ENCODE data around the gene LSP1. TPM values are rescaled to one million over a fixed set of nuclear protein-coding genes. Genes with fewer than 3 reads are reported as not detected.

LSP1 gene
- total and polyA plus RNA-seq, 2 of the 8 experiments (the other 6 are each of a cell fraction or from before 2014, with no cell fraction given): 0.03 TPM; not detected in 1

- H2BK20ac ChIP-seq (ENCODE audit: low read length): no peak overlapping the region
- H3K36me3 ChIP-seq (ENCODE audit: control insufficient read depth in 2 of 4, insufficient read depth in 4 of 4, low read length in 3 of 4): no peaks in the 10 kb centered on the region
- CTCF ChIA-PET (ENCODE audit: partially characterized antibody): interaction anchor here (0.7 to 15.7 kb wide), 9 partner anchors 10 to 308 kb away, joined by 3 to 232 read pairs (median 6); no protein-coding TSS in a partner anchor
- DNase-seq (ENCODE audit: low read depth in 1 of 2, low spot score in 2 of 2) (no peak), FAIRE-seq (no peak)
- H4K91ac ChIP-seq (replicated peaks; ENCODE audit: insufficient read length, low read length): no peak overlapping the region
- no peaks in the 10 kb centered on the region for H4K20me1 ChIP-seq (replicated peaks in 1 of 2; ENCODE audit: control insufficient read depth in 1 of 2, insufficient read depth in 2 of 2, low read length in 2 of 2)
- no peak overlapping the region; the same call in 1 of the 2 replicates for H4K8ac ChIP-seq (ENCODE audit: extremely low read depth, insufficient read depth, low read length)
- no peak overlapping the region for H3K18ac ChIP-seq (ENCODE audit: extremely low read depth, low read length)
- no peak overlapping the region for H2BK15ac ChIP-seq (ENCODE audit: low read length)
- POLR2A ChIA-PET (ENCODE audit: partially characterized antibody): no interaction called here
- no peak overlapping the region for H3K14ac ChIP-seq (ENCODE audit: insufficient read length)
- no peak overlapping the region for H2BK5ac ChIP-seq (ENCODE audit: low read depth, low read length)
- no peak overlapping the region for H3K9ac ChIP-seq (replicated peaks in 1 of 4; ENCODE audit: extremely low read depth in 1 of 4, low read depth in 3 of 4, low read length in 3 of 4)
- no peak overlapping the region for H3K23ac ChIP-seq (ENCODE audit: insufficient read length)
- no peaks in the 10 kb centered on the region for H3K27me3 ChIP-seq (replicated peaks in 1 of 4; ENCODE audit: control insufficient read depth in 3 of 4, extremely low read depth in 1 of 4, insufficient read depth in 3 of 4, low read length in 3 of 4)
- no peak overlapping the region for H2BK12ac ChIP-seq (ENCODE audit: low read depth, low read length)
- no peak overlapping the region for H3K27ac ChIP-seq (ENCODE audit: low read depth, low read length)
- H3K79me2 ChIP-seq (ENCODE audit: control insufficient read depth in 1 of 2, insufficient read depth in 2 of 2, low read length in 2 of 2): no peaks in the 10 kb centered on the region
- no peak overlapping the region for H3K4ac ChIP-seq (replicated peaks; ENCODE audit: insufficient read length, low read depth, low read length)
- H3K4me3 ChIP-seq (ENCODE audit: extremely low read depth in 1 of 4, insufficient read depth in 2 of 4, low read depth in 3 of 4, low read length in 4 of 4): no peak overlapping the region
- H3K56ac ChIP-seq (replicated peaks; ENCODE audit: insufficient read length, low read depth, low read length): no peak overlapping the region
- H2AFZ ChIP-seq (ENCODE audit: low read length): no peak overlapping the region
- no peaks in the 10 kb centered on the region for H3K9me3 ChIP-seq (ENCODE audit: insufficient read depth in 2 of 2, low read depth in 1 of 2, low read length in 1 of 2)
- H3K23me2 ChIP-seq (ENCODE audit: low read depth, low read length): no peaks in the 10 kb centered on the region
- no peaks in the 10 kb centered on the region for H3K79me1 ChIP-seq (ENCODE audit: low read depth, low read length)
- 92% methylated on average over 17 of the region's 21 CpGs; no CpG with 5 or more reads in 1 of the 2 experiments for WGBS, 2 experiments (ENCODE audit: extremely low coverage in 1 of 2, insufficient coverage in 1 of 2, insufficient read length in 1 of 2, insufficient replicate concordance in 2 of 2, low coverage in 1 of 2, low lambda C conversion rate in 2 of 2, missing lambda C conversion rate in 1 of 2)
- no peak overlapping the region for H4K5ac ChIP-seq (ENCODE audit: insufficient read length, low read depth, low read length)
- H3K4me2 ChIP-seq (ENCODE audit: insufficient read depth in 1 of 2, low read depth in 2 of 2, low read length in 2 of 2): no peak overlapping the region
- H3K4me1 ChIP-seq (replicated peaks in 1 of 4; ENCODE audit: control insufficient read depth in 3 of 4, insufficient read depth in 4 of 4, low read length in 3 of 4): peaks cover 0 to 3% (median 0%) of the 10 kb centered on the region in 4 experiments; a peak in 1 of 7 replicates
- no peak overlapping the region for H2AK5ac ChIP-seq (ENCODE audit: low read depth, low read length)
- H2BK120ac ChIP-seq (replicated peaks; ENCODE audit: low read depth, low read length): no peak overlapping the region
- TF ChIP-seq SAP30 (IDR thresholded peaks at IDR 0.05; ENCODE audit: insufficient read depth, insufficient replicate concordance, low read length) (no peak), HDAC2 (IDR thresholded peaks at IDR 0.05; ENCODE audit: borderline replicate concordance in 1 of 2, low read depth in 2 of 2, low read length in 2 of 2) (no peak), RFX5 (IDR thresholded peaks at IDR 0.05; ENCODE audit: borderline replicate concordance, low read depth, low read length) (no peak)
Measured at GRCh38 chr11:1845561-1846452, 7.1 kb upstream of the LSP1 start.

All from H1 (cell line).